Endothelial cell of umbilical vein (primary cell): Measurements from ENCODE around the gene ZRSR2. TPM values are rescaled to one million over a fixed set of nuclear protein-coding genes. Genes with fewer than 3 reads are reported as not detected.

Source experiments
- BruUV-seq: library from RNA; stranded (reverse); fragments of 400-500 nt; replicated peaks from 2 replicates; lab custom pipeline; 2021; lab: Mats Ljungman, UMichigan
- CTCF ChIA-PET: fragments of 300-600, 350-600 bp; sonication (Branson Sonifier 250); formaldehyde crosslinking; loops from one replicate; lab custom pipeline; 2021; ENCODE audit warnings: antibody characterized with exemption, inconsistent platforms; lab: Charles Lee
- POLR2A ChIA-PET: fragments of 300-600, 350-600 bp; sonication (Branson Sonifier 250); formaldehyde crosslinking; loops from one replicate; lab custom pipeline; 2021; ENCODE audit warnings: antibody characterized with exemption, inconsistent platforms; lab: Charles Lee
- DNase-seq: peaks from one replicate; pipeline ENCODE4 v3.0.0-alpha.2; 2011; ENCODE audit warnings: low read depth, low spot score
- FAIRE-seq: peaks from 2 replicates; lab custom pipeline; 2011; peaks lifted over from hg19 to GRCh38; lab: Jason Lieb, UNC
- H2AFZ ChIP-seq: 2 replicates; pipeline ENCODE4 v1.6.0; 2012; ENCODE audit warnings: low read depth, low read length, control low read depth, inconsistent platforms
- H3K27ac ChIP-seq: 2 replicates; pipeline ENCODE4 v1.5.1; 2011; ENCODE audit warnings: low read depth, mild to moderate bottlenecking, control low read depth, low read length, moderate library complexity; ENCODE audit not compliant: insufficient read depth
- H3K27me3 ChIP-seq, 2 experiments: 2 replicates each; pipeline versions ENCODE4 v1.6.0 to v1.6.1; 2011; ENCODE audit warnings: low read length in 2 of 2, mixed read lengths in 1 of 2; ENCODE audit not compliant: control insufficient read depth in 2 of 2, insufficient read depth in 2 of 2
- H3K36me3 ChIP-seq, 2 experiments: 2 replicates in 1 of 2; 3 replicates in 1 of 2; pipeline ENCODE4 v1.5.1; 2011; ENCODE audit warnings: low read length in 2 of 2, mild to moderate bottlenecking in 1 of 2, moderate library complexity in 1 of 2; ENCODE audit not compliant: control insufficient read depth in 2 of 2, insufficient read depth in 2 of 2; ENCODE audit errors: extremely low read depth in 1 of 2
- H3K4me1 ChIP-seq: 3 replicates; pipeline ENCODE4 v1.5.1; 2011; ENCODE audit warnings: mild to moderate bottlenecking, low read length; ENCODE audit not compliant: control insufficient read depth, insufficient read depth; ENCODE audit errors: extremely low read depth
- H3K4me2 ChIP-seq: 2 replicates; pipeline ENCODE4 v1.6.1; 2011; ENCODE audit warnings: low read length, control low read depth, mixed read lengths; ENCODE audit not compliant: insufficient read depth
- H3K4me3 ChIP-seq, 3 experiments: fragments of 200-600 bp in 1 of 3; sonication (generic), shearing (Covaris generic) in 1 of 3; replicated peaks in 1 of 3; 2 replicates each; pipeline ENCODE4 v1.5.1; 2011 to 2016; ENCODE audit warnings: control low read depth in 3 of 3, low read length in 3 of 3, mild to moderate bottlenecking in 2 of 3, inconsistent platforms in 1 of 3, low read depth in 1 of 3, moderate library complexity in 1 of 3; ENCODE audit not compliant: insufficient read depth in 1 of 3
- H3K79me2 ChIP-seq: 2 replicates; pipeline ENCODE4 v1.6.0; 2012; ENCODE audit warnings: low read length, inconsistent platforms; ENCODE audit not compliant: control insufficient read depth, insufficient read depth
- H3K9ac ChIP-seq: replicated peaks from 2 replicates; pipeline ENCODE3; 2011; ENCODE audit warnings: low read length, control low read depth; ENCODE audit not compliant: insufficient read depth; ENCODE audit errors: extremely low read depth
- H3K9me1 ChIP-seq: replicated peaks from 3 replicates; pipeline ENCODE4 v1.6.0; 2011; ENCODE audit warnings: mild to moderate bottlenecking, low read length; ENCODE audit not compliant: control insufficient read depth, insufficient read depth; ENCODE audit errors: extremely low read depth
- H3K9me3 ChIP-seq: replicated peaks from 2 replicates; pipeline ENCODE4 v1.5.1; 2012; ENCODE audit warnings: low read length, inconsistent platforms; ENCODE audit not compliant: control insufficient read depth, insufficient read depth
- H4K20me1 ChIP-seq: replicated peaks from 2 replicates; pipeline ENCODE3; 2011; ENCODE audit warnings: mild to moderate bottlenecking, low read length; ENCODE audit not compliant: control insufficient read depth, insufficient read depth; ENCODE audit errors: extremely low read depth
- CTCF ChIP-seq, 2 donors: IDR thresholded peaks; 1 replicate in 1 of 2; 2 replicates in 1 of 2; pipeline ENCODE4 v1.5.1; 2011; ENCODE audit warnings: low read length in 2 of 2, mild to moderate bottlenecking in 2 of 2, moderate library complexity in 2 of 2, control low read depth in 1 of 2, inconsistent platforms in 1 of 2, low read depth in 1 of 2; ENCODE audit not compliant: insufficient read depth in 1 of 2; ENCODE audit errors: extremely low read depth in 1 of 2
- EZH2 ChIP-seq: IDR thresholded peaks from 2 replicates; pipeline ENCODE4 v1.6.1; 2012; ENCODE audit warnings: borderline replicate concordance, low read depth, mild to moderate bottlenecking, moderate library complexity, low read length, inconsistent platforms; ENCODE audit not compliant: severe bottlenecking
- FOS ChIP-seq: IDR thresholded peaks from 2 replicates; pipeline ENCODE4 v1.6.1; 2011; ENCODE audit warnings: mild to moderate bottlenecking, low read length, moderate library complexity, borderline replicate concordance; ENCODE audit not compliant: insufficient read depth
- GATA2 ChIP-seq: IDR thresholded peaks from 2 replicates; pipeline ENCODE4 v1.7.0; 2011; ENCODE audit warnings: low read depth, mild to moderate bottlenecking, moderate library complexity, mixed read lengths, low read length; ENCODE audit not compliant: insufficient read length, insufficient read depth
- JUN ChIP-seq: IDR thresholded peaks from 2 replicates; pipeline ENCODE4 v1.6.1; 2011; ENCODE audit warnings: borderline replicate concordance, low read depth; ENCODE audit not compliant: insufficient read length, insufficient read depth
- MYC ChIP-seq: IDR thresholded peaks from one replicate; pipeline ENCODE4 v1.6.1; 2011; ENCODE audit warnings: mild to moderate bottlenecking, low read depth, low read length
- POLR2A ChIP-seq: IDR thresholded peaks from 2 replicates; pipeline ENCODE4 v1.6.1; 2012; ENCODE audit warnings: low read depth, mild to moderate bottlenecking, control low read depth, low read length
- POLR2AphosphoS5 ChIP-seq: IDR thresholded peaks from 2 replicates; pipeline ENCODE4 v1.6.1; 2012; ENCODE audit warnings: low read depth, mild to moderate bottlenecking, control low read depth, low read length, moderate library complexity; ENCODE audit not compliant: insufficient read depth
- dilution Hi-C: fragments of 300-500 bp; cut with MboI; formaldehyde crosslinking; loops from one replicate; pipeline ENCODE4 v1.15.0; 2019; ENCODE audit warnings: low sequenced_read_pairs; ENCODE audit not compliant: extremely low pct_ligation_motif_present
- intact Hi-C: fragments of 100-400 bp; cut with micrococcal nuclease; formaldehyde crosslinking; loops from one replicate; pipeline ENCODE4 v1.10.0; 2022
- polyA plus RNA-seq, 4 experiments: library from polyadenylated mRNA; depleted of rRNA in 3 of 4; stranded (reverse) in 3 of 4; unstranded in 1 of 4; fragments of >200 nt; gene quantifications; 2 replicates each; pipeline versions ENCODE4 v1.2.1 to v1.2.3, GENCODE V29; 2011 to 2012; ENCODE audit warnings: missing spikeins in 1 of 4
- total RNA-seq: library from RNA; stranded (reverse); gene quantifications from 2 replicates; pipeline ENCODE4 v1.2.3, GENCODE V29; 2021
- TF ChIP-seq, protein P1 (sequence below): IDR thresholded peaks from 2 replicates; pipeline ENCODE4 v1.6.1; 2011; ENCODE audit not compliant: insufficient read depth, insufficient read length

The ZRSR2 gene
- total and polyA plus RNA-seq, 2 donors (not counting 3 experiments of a cell fraction or from before 2014, with no cell fraction given), result 3.3 to 8.1 TPM

- no peak for FAIRE-seq
- DNase-seq, result no peak
- Histone ChIP-seq H4K20me1 (no peaks in the 10 kb centered on the region), H3K9ac (no peak overlapping the region), H3K9me3 (no peaks in the 10 kb centered on the region), H3K27ac (no peak overlapping the region), H3K79me2 (no peaks in the 10 kb centered on the region), H3K4me2 (no peak overlapping the region), H3K27me3 (peaks cover 0 to 7% of the 10 kb centered on the region in 2 experiments), H3K4me3 (no peak overlapping the region), H3K36me3 (no peaks in the 10 kb centered on the region), H3K9me1 (no peaks in the 10 kb centered on the region), H3K4me1 (no peaks in the 10 kb centered on the region), H2AFZ (no peak overlapping the region)
- ChIA-PET CTCF (no interaction called here), POLR2A (no interaction called here)
- intact Hi-C loops, result no loop called here
- BruUV-seq, result no TSS peak
- dilution Hi-C loops, result no loop called here
- TF ChIP-seq JUN (no peak), FOS (no peak), POLR2AphosphoS5 (no peak), GATA2 (no peak), CTCF (IDR thresholded peaks at IDR 0.05; ENCODE audit: extremely low read depth in 1 of 2, insufficient read depth in 1 of 2, low read depth in 1 of 2, low read length in 2 of 2) (no peak), MYC (no peak), EZH2 (no peak), POLR2A (no peak)
- TF ChIP-seq, protein P1, sequence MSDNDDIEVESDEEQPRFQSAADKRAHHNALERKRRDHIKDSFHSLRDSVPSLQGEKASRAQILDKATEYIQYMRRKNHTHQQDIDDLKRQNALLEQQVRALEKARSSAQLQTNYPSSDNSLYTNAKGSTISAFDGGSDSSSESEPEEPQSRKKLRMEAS, result no peak
These were observed 74.3 kb downstream of the ZRSR2 start for GRCh38 chrX:15864629-15865028.
